Measurements from ENCODE around the gene F5.
A peak's percentile ranks its signal among the peaks of the same experiment; 100 is the strongest.

F5 gene

DNA sequence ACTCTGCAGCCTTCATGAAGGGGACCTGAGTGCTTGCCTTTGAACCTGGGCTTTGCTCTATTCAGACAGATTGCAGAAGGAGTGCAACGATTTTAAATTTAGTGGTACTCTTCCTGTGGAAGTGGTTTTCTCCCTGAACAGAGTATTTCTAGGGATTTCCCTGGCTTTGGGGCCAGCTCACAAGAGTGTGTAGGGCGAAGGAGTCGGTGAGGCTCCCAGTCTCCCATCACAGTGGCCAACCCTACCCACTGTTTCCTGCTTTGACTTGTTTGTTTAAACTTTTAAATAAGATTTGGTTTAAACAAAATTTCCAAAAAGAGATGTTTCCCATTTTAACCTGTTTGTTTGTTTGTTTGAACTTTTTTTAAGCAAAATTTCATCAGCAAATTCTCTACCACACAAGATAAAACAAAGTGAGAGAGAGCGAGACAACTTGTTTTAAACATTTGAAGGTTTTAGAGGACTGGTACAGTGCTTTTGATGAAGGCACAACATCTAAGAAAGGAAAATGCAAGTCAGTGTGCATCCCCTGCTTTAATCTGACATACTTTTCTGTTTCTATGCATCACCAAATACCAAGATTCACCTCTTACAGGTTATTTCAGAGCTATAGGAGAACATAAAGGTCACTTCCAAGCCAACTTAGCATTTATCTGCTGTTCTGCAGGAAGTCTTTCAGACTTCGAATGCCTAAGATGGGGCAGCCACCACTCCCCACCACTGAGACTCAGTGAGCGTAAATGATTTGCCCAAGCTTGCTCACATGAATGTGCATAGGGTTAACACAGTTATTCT is 37.0 kb upstream of the F5 start:
- ATAC-seq (ENCODE audit: insufficient read depth, low read depth) (peak; percentile 83), DNase-seq (peak; percentile 42)
- TF ChIP-seq, protein P1, sequence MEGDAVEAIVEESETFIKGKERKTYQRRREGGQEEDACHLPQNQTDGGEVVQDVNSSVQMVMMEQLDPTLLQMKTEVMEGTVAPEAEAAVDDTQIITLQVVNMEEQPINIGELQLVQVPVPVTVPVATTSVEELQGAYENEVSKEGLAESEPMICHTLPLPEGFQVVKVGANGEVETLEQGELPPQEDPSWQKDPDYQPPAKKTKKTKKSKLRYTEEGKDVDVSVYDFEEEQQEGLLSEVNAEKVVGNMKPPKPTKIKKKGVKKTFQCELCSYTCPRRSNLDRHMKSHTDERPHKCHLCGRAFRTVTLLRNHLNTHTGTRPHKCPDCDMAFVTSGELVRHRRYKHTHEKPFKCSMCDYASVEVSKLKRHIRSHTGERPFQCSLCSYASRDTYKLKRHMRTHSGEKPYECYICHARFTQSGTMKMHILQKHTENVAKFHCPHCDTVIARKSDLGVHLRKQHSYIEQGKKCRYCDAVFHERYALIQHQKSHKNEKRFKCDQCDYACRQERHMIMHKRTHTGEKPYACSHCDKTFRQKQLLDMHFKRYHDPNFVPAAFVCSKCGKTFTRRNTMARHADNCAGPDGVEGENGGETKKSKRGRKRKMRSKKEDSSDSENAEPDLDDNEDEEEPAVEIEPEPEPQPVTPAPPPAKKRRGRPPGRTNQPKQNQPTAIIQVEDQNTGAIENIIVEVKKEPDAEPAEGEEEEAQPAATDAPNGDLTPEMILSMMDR (IDR thresholded peaks at IDR 0.05; ENCODE audit: borderline replicate concordance, extremely low read depth, low read length, poor library complexity, severe bottlenecking) = no peak
- no peak for TF ChIP-seq EZH2 (IDR thresholded peaks at IDR 0.05; ENCODE audit: borderline replicate concordance, low read depth, low read length, severe bottlenecking)
- no peaks in the 10 kb centered on the region for H3K9me3 ChIP-seq (ENCODE audit: insufficient read depth, low read length, severe bottlenecking)
- H3K27ac ChIP-seq (ENCODE audit: low read length) = peak overlapping the region; percentile 52
- H3K9ac ChIP-seq (ENCODE audit: low read depth, low read length) = no peak overlapping the region
- no peaks in the 10 kb centered on the region for H3K79me2 ChIP-seq (ENCODE audit: insufficient read depth, low read length)
- no peak overlapping the region for H2AFZ ChIP-seq (ENCODE audit: low read depth, low read length)
- H4K20me1 ChIP-seq (ENCODE audit: insufficient read depth, low read length) = no peaks in the 10 kb centered on the region
- H3K4me2 ChIP-seq (ENCODE audit: insufficient read depth, low read length) = peak overlapping the region; percentile 16; the same call in 1 of the 2 replicates
- no peaks in the 10 kb centered on the region for H3K36me3 ChIP-seq (ENCODE audit: insufficient read depth, low read length)
- H3K4me3 ChIP-seq (ENCODE audit: low read depth in 1 of 2, low read length in 2 of 2) = no peak overlapping the region
- no peaks in the 10 kb centered on the region for H3K27me3 ChIP-seq (ENCODE audit: insufficient read depth, low read length, poor library complexity)
- H3K4me1 ChIP-seq (ENCODE audit: insufficient read depth, low read length) = peaks cover 33% of the 10 kb centered on the region

DNA sequence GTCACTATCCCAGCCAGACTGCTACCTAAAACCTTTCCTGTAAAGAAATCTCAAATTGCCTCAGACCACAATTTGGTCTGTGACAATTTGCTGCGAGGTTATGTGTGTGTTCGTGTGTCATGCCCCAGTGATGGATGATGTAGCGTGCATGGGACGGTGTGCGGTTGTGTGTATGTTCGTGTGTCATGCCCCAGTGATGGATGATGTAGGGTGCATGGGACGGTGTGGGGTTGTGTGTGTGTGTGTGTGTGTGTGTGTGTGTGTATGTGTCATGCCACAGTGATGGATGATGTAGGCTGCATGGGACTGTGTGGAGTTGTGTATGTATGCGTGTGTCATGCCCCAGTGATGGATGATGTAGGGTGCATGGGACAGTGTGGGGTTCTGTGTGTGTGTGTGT is 34.3 kb upstream of the F5 start:
- ATAC-seq (ENCODE audit: insufficient read depth, low read depth) = no peak
- H4K20me1 ChIP-seq (ENCODE audit: insufficient read depth, low read length) = no peaks in the 10 kb centered on the region
- H3K4me1 ChIP-seq (ENCODE audit: insufficient read depth, low read length) = peaks cover 26% of the 10 kb centered on the region
- no peaks in the 10 kb centered on the region for H3K27me3 ChIP-seq (ENCODE audit: insufficient read depth, low read length, poor library complexity)
- H3K9ac ChIP-seq (ENCODE audit: low read depth, low read length) = no peak overlapping the region
- no peaks in the 10 kb centered on the region for H3K79me2 ChIP-seq (ENCODE audit: insufficient read depth, low read length)
- no peak overlapping the region for H2AFZ ChIP-seq (ENCODE audit: low read depth, low read length)
- no peak overlapping the region for H3K27ac ChIP-seq (ENCODE audit: low read length)
- H3K4me2 ChIP-seq (ENCODE audit: insufficient read depth, low read length) = no peak overlapping the region
- no peak for DNase-seq
- no peak overlapping the region for H3K4me3 ChIP-seq (ENCODE audit: low read depth in 1 of 2, low read length in 2 of 2)
- TF ChIP-seq EZH2 (IDR thresholded peaks at IDR 0.05; ENCODE audit: borderline replicate concordance, low read depth, low read length, severe bottlenecking) = no peak
- TF ChIP-seq, protein P1 (IDR thresholded peaks at IDR 0.05; ENCODE audit: borderline replicate concordance, extremely low read depth, low read length, poor library complexity, severe bottlenecking) = no peak
- H3K36me3 ChIP-seq (ENCODE audit: insufficient read depth, low read length) = no peaks in the 10 kb centered on the region
- H3K9me3 ChIP-seq (ENCODE audit: insufficient read depth, low read length, severe bottlenecking) = no peaks in the 10 kb centered on the region

DNA sequence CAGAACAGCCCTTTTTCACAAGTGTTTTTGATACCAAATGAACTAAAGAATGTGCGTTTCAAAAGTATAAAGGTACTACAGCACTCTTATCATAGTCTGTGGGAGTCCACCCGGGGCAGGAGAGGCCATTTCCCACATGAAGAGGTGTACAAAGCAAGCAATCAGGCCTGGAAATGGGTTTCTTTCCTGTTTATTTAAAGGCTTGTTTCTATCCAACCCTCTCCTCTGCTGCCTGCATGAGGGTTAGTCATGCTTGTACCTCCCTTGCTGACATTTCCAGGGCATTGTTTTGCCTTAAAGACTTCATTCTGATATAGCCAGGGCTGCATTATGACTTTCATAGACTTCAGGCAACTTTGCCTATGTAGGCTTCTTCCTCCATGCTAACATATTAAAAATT is 32.1 kb upstream of the F5 start:
- H3K4me3 ChIP-seq (ENCODE audit: low read depth in 1 of 2, low read length in 2 of 2) = no peak overlapping the region
- ATAC-seq (ENCODE audit: insufficient read depth, low read depth) = no peak
- no peaks in the 10 kb centered on the region for H4K20me1 ChIP-seq (ENCODE audit: insufficient read depth, low read length)
- peaks cover 15% of the 10 kb centered on the region for H3K4me1 ChIP-seq (ENCODE audit: insufficient read depth, low read length)
- DNase-seq = no peak
- H3K36me3 ChIP-seq (ENCODE audit: insufficient read depth, low read length) = no peaks in the 10 kb centered on the region
- H3K27me3 ChIP-seq (ENCODE audit: insufficient read depth, low read length, poor library complexity) = no peaks in the 10 kb centered on the region
- TF ChIP-seq, protein P1 (IDR thresholded peaks at IDR 0.05; ENCODE audit: borderline replicate concordance, extremely low read depth, low read length, poor library complexity, severe bottlenecking) = no peak
- no peak for TF ChIP-seq EZH2 (IDR thresholded peaks at IDR 0.05; ENCODE audit: borderline replicate concordance, low read depth, low read length, severe bottlenecking)
- no peak overlapping the region for H3K4me2 ChIP-seq (ENCODE audit: insufficient read depth, low read length)
- H2AFZ ChIP-seq (ENCODE audit: low read depth, low read length) = no peak overlapping the region
- no peak overlapping the region for H3K9ac ChIP-seq (ENCODE audit: low read depth, low read length)
- no peak overlapping the region for H3K27ac ChIP-seq (ENCODE audit: low read length)
- H3K9me3 ChIP-seq (ENCODE audit: insufficient read depth, low read length, severe bottlenecking) = no peaks in the 10 kb centered on the region
- H3K79me2 ChIP-seq (ENCODE audit: insufficient read depth, low read length) = no peaks in the 10 kb centered on the region
